NCI-H2227 (cell line): ENCODE results near the gene HIVEP1.

ENCODE experiments used
- DNase-seq: peaks from one replicate; lab custom pipeline; 2025; ENCODE audit not compliant: unreplicated experiment; lab: John Stamatoyannopoulos, UW

Gene HIVEP1

DNA sequence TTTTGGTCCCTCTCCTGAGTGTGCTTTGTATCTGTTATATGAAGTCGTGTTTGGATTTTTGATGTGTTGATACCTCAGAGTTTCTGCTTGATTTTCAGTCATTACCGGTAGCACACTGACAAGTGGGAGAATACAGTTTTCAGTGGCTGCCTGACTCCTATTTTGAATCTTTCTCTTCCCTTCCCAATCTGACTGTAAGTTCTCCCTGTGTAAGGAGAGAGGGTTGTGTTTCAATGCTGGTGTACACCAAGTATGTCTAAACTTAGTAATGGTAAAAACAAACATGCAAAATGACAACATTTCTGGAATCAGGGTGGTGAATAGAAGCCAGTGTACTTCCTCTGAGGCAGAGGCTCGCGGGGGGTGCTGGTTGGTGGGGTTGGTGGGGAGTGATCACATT lies 103.4 kb downstream of the HIVEP1 start:
- DNase-seq, result no peak

GRCh38 chr6:12116264-12116800 lies 104.2 kb downstream of the HIVEP1 start:
- DNase-seq, result no peak

DNA sequence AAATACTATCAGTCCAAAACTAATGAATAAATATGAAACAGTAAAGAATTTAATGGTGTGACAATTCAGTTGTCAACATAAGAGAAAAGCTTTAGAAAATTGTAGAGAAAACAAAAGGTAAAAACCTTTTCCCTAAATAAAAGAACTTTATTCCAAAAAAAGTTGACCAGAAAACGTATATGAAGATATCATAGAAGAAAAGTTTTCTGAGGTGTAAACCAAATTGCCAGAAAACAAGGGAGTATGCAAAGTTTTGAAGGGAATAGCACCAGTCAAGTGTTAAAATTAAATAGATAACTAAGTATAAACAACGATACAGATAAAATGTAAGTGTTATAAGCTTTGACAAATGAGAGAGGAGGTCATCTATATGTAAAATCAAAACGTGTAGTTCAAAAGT lies 104.9 kb downstream of the HIVEP1 start:
- no peak for DNase-seq

DNA sequence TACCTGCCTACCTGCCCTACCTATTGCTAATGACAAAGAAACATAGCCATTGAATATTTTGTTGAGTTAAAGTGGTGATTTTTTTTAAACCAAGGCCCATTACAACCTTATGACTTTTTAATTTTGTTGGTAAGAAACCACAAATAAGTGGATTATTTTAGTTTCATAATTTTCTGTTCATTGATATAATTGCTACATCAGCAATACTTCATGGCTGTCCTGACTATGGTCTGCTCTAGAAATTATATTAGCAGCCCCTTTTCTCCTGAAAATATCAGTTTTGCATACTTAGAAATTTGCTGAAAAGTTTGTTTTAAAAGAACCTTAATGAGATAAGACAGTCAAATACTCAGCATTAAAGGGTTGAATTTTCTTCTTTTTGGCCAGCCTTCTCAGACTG lies 106.5 kb downstream of the HIVEP1 start:
- no peak for DNase-seq

GRCh38 chr6:12119085-12119588 lies 107.0 kb downstream of the HIVEP1 start:
- no peak for DNase-seq

DNA sequence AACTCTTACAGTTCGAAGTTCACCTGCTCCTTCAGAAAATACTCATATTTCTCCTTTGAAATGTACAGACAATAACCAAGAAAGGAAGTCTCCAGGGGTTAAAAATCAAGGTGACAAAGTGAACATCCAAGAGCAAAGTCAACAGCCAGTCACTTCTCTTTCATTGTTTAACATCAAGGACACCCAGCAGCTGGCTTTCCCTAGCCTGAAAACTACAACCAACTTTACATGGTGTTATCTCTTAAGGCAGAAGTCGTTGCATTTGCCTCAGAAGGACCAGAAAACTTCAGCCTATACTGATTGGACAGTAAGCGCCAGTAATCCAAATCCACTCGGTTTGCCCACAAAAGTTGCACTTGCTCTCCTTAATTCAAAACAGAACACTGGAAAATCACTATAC lies 113.3 kb downstream of the HIVEP1 start:
- DNase-seq, result no peak

GRCh38 chr6:12126051-12126450 lies 113.9 kb downstream of the HIVEP1 start:
- no peak for DNase-seq

- DNase-seq, result no peak
Observed at GRCh38 chr6:12129523-12129922, 117.4 kb downstream of the HIVEP1 start.

DNA sequence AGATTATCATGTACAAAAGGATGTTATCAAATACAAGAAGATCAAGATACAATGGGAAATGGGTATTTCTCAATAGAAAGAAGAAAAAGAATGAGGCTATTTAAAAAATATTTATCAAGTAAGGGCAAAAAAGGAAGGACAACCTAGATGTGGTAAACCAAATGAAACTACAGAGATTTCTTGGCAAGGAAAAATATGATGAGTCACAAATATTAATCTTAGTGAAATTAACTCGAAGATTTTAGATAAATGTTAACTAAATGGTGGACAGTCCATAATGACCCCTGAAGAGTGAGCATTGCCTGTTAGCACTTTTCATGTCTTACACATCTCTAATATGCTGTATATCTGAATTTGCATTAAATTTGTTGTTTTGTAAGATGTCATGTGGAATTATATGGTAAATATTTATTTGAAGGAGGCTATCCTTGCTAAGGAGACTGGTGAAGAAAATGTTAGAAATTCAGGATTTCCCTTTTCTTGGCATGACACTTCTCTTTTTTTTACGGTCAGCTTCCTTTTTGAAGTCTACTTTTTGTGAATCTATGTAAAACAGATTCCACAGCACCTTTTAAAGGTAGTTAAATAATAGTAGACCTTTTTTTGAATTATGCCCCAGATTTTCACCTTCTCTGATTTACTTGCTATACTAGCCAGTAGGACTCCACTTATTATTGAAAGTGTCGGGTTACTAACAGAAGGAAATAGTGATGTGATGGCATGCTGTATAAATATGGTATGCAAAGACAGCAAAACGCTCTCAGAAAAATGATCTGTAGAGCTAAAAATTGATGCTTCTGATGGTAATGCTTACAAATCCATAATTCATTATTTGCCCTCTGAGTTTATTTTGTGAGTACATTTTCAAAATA lies 120.5 kb downstream of the HIVEP1 start:
- no peak for DNase-seq

DNA sequence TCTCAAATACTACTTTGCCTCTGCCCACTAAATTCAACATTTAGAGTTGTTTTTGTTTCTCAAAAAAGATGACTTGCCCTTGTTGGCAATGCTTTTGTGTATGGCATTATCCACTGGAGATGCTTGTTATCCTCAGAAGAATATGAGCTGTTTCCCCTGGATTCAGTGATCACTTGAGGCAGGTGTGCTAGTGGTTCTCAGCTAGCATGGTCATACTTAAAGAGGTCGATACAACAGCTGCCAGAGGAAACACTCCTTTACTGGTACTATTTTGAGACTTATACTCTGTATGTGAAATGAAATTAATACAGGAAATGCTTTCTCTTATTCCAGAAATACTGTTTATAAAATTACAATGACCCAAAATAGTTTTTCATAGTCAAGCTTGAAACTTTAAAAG lies 122.5 kb downstream of the HIVEP1 start:
- no peak for DNase-seq

DNA sequence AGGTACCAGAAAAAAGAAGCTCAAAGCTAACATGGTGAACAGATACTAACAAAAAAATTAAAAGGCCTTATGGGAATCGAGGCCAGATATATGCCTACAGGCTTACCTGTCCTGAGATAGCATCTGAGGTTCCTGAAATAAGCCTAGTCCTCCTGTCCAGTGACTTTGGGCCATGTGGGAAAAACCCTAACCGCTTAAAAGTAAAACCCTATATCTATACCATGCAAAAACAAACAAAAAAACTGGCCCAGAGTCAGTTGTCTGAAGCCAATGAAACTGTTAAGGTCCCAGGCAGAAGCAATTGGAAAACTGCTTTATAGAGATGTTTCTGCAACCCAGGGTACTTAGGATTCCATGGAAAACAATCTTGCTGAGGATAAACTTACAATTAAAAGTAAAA lies 122.9 kb downstream of the HIVEP1 start:
- DNase-seq, result no peak

- no peak for DNase-seq
Observed at GRCh38 chr6:12136905-12137304, 124.8 kb downstream of the HIVEP1 start.

DNA sequence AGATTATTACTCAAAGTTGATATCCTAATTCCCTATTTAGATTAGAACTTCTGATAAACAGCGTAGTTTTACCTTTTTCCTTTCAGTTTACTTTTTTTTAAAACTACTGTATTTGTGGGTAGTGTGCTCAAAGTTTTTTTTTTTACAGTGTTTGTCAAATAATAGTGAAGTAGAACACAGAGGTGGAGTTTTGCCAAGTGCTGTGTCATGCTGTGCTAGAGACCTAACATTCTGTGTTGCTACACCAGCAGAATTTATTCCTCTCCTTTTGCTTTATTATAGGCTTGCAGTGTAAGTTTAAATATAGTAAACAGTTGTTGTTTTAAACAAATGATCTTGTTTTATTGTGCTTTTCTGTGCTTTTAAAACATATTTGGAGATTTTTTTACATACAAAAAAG lies 125.4 kb downstream of the HIVEP1 start:
- DNase-seq, result no peak

GRCh38 chr6:12138381-12138780 lies 126.3 kb downstream of the HIVEP1 start:
- DNase-seq, result no peak

DNA sequence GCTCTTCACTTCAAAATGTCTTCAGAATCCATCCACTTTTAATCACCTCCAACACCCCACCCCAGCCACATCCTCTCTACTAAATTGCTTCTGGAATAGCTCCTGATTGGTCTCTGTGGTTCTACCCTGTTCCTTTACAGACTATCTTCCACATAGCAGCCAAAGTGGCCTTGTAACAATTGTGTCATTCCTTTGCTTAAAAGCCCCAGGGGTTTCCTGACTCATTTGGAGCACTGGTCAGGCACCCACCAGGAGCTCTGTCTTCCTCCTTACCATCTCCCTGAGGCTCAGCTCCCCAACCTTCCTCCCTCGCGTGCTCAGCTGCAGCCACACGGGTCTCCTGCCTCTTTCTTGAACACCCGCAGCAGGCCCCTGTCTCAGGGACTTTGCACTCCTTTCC lies 126.8 kb downstream of the HIVEP1 start:
- DNase-seq, result no peak

GRCh38 chr6:12147557-12148316 lies 135.6 kb downstream of the HIVEP1 start:
- DNase-seq, result no peak

DNA sequence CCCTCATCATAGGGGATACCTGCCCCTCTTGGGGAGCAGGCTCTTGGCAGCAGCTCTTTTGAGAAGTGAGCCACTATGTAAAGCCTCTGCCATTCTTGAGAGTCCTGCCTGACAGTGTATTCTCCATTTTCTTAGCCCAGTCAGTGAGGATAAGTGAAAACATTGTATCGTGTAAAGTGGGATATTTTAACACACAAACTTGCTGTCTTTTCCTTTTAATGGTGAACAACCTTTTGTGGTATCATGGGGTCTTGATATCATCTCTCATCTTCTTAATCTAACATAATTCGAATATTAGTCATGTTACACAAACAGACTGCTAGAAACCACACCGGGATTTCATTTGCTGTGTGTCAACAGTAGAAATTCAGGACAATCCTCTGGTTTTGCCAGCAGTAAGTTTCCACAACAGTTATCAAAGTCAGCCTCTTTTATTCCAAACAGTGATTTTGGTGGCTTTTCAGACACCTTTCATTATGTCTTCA lies 136.2 kb downstream of the HIVEP1 start:
- no peak for DNase-seq

- DNase-seq, result no peak
Observed at GRCh38 chr6:12148841-12149240, 136.7 kb downstream of the HIVEP1 start.

DNA sequence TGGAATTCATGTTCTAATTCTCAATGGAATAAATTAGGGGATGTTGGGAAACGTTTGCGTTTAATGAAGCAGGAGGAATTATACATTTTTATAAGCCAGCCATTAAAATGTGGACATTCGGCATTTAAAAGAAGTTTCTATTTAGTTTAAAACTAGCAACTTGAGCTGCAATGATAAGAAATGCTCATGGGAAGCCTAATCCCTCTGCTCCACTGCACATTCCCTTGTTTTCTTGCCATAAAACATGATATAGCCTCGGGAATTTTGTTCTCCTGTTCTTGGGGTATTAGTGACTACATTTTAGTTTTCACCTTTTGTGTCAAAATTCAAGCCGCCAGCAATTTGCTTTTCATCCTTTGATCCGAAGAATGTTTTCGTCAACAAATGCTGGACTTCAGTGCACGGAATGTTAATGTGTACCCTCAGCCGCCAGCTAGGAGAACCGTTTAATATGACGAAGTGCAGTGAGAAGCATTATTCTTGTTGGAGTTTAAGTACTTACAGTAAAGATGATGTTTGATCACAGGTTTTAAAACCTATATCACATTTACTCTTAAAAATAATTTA lies 137.9 kb downstream of the HIVEP1 start:
- no peak for DNase-seq

GRCh38 chr6:12150812-12151432 lies 138.8 kb downstream of the HIVEP1 start:
- DNase-seq, result peak; percentile 54

GRCh38 chr6:12151433-12151820 lies 139.3 kb downstream of the HIVEP1 start:
- no peak for DNase-seq
